ENCODE data around the gene KLHL28.
"Not testable (repeated sequence)": the region's sequence is repeated elsewhere in the genome, so short reads cannot be mapped to it uniquely, and the experiment has no call there.

Gene KLHL28

DNA sequence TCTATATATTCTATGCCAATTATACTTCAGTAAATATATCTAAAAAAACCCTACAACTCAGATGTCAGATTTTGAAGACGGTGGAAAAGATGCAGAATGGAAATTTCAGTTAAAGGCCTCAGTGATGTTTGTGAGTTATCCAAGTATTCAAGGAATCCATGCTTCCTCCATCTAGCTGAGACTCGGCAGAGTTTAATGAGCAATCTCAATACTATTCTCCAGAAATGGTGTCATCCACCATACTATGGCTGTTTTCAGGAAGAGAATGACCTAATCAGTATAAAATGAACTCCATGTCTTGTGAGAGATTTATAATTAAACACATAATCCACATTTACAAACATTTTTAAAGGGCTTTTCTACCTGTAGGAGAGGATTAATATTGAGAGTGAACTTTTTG, 66.0 kb downstream of the KLHL28 start:
- TF ChIP-seq, protein P1, sequence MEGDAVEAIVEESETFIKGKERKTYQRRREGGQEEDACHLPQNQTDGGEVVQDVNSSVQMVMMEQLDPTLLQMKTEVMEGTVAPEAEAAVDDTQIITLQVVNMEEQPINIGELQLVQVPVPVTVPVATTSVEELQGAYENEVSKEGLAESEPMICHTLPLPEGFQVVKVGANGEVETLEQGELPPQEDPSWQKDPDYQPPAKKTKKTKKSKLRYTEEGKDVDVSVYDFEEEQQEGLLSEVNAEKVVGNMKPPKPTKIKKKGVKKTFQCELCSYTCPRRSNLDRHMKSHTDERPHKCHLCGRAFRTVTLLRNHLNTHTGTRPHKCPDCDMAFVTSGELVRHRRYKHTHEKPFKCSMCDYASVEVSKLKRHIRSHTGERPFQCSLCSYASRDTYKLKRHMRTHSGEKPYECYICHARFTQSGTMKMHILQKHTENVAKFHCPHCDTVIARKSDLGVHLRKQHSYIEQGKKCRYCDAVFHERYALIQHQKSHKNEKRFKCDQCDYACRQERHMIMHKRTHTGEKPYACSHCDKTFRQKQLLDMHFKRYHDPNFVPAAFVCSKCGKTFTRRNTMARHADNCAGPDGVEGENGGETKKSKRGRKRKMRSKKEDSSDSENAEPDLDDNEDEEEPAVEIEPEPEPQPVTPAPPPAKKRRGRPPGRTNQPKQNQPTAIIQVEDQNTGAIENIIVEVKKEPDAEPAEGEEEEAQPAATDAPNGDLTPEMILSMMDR (IDR thresholded peaks at IDR 0.05; ENCODE audit: control insufficient read depth, extremely low read depth, insufficient read depth) = no peak
- DNase-seq (ENCODE audit: low read depth) = no peak
- no peak overlapping the region for H3K4me3 ChIP-seq (ENCODE audit: low read depth, low read length)

DNA sequence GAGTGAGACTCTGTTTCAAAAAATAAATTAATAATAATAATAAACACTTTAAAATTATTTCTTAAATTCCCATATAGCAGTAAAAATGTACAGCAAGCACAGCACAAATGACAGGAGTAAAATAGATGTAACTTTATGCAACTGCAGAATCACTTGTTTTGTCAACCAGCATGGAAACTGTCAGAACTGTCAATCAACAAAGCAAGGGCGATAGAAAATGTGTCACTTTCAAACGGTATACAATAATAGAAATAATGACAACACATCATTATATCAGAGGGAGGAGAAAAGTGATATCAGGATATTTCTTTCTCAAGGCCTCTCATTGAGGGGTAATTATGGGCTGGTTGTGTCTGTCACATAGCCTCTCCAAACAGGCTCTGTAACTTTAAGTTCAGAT, 68.2 kb downstream of the KLHL28 start:
- no peak overlapping the region for H3K4me3 ChIP-seq (ENCODE audit: low read depth, low read length)
- DNase-seq (ENCODE audit: low read depth) = no peak
- TF ChIP-seq, protein P1 (IDR thresholded peaks at IDR 0.05; ENCODE audit: control insufficient read depth, extremely low read depth, insufficient read depth) = no peak

DNA sequence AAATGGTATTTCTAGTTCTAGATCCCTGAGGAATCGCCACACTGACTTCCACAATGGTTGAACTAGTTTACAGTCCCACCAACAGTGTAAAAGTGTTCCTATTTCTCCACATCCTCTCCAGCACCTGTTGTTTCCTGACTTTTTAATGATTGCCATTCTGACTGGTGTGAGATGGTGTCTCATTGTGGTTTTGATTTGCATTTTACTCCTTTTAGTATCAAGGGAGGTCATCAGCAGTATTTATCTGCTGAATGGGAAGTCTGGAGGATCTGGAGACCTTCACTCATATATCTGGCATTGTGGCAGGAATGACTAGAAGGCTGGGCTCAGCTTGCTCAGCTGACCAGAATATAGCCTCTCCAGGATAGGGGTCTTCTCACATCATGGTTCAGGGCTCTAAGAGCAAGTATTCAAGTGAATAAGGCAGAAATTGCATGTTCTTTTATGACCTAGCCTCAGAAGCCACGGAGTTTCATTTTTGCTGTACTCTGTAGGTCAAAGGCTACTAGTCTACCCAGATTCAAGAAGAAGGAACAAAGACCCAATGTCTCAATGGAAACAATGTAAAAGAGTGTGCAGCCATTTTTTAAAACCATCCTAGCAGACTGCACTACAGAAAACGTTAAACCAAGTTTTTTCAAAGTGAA, 69.9 kb downstream of the KLHL28 start:
- not testable (repeated sequence) for DNase-seq (ENCODE audit: low read depth); H3K4me3 ChIP-seq (ENCODE audit: low read depth, low read length)

DNA sequence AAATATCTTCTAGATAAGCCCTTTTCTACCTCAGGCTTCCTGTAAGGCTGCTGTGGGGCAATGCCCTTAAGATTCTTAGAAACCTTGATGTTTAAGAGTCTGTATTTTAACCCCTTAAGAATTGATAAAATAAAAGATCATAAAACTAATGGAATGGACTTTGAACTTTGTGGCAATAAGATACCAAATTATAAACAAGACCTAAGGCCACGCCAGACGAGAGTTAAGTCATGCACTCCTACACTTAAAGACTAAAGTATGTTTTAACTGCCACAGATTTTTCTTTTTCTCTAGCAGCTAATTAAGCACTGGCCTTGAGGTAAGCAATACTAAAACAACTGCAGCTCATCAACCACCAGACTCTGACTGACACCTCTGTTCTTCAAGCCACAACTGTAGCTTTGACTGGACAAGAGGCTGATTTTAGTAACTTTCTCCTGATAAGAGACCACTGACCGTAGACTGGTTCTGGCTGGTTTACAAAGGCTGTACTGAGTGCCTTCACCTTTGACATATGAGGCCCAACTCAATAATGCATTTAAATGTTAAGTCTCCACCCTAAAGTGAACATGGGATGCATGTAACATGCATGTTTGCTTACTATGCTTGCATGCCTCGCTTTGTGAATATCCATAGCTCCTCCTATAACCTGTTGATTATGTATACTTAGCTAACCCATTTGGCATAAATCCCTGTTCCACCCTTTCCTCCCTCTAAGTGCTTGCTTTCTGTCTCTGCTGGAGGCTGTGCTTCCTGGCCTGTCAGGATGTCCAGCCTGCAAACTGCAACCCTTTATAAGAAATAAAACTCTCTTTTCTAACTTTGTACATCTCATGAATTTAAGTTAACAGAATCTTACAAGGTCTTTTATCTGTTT, 71.9 kb downstream of the KLHL28 start:
- TF ChIP-seq, protein P1 (IDR thresholded peaks at IDR 0.05; ENCODE audit: control insufficient read depth, extremely low read depth, insufficient read depth) = no peak

DNA sequence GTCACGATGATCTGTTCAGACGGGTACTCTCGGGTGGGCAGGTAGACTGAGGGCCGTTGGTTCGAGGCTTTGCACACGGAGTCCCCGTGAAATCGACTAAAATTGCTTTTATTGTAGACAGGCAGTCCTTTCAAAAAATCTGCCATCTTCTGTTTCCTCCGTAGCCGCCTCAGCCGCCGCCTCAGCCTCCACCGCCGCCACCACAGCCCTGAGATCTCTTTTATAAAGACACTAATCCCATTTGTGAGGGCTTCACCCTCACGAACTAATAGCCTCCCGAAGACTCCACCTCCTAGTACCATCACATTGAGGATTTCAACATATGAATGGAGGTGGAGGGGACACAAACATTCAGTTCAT, 74.2 kb downstream of the KLHL28 start:
- TF ChIP-seq, protein P1 (IDR thresholded peaks at IDR 0.05; ENCODE audit: control insufficient read depth, extremely low read depth, insufficient read depth) = no peak
- no peak overlapping the region for H3K4me3 ChIP-seq (ENCODE audit: low read depth, low read length)
- no peak for DNase-seq (ENCODE audit: low read depth)

More for the DNA sequence above, 71.9 kb downstream of the KLHL28 start:
- no peak for DNase-seq (ENCODE audit: low read depth)
- no peak overlapping the region for H3K4me3 ChIP-seq (ENCODE audit: low read depth, low read length)

DNA sequence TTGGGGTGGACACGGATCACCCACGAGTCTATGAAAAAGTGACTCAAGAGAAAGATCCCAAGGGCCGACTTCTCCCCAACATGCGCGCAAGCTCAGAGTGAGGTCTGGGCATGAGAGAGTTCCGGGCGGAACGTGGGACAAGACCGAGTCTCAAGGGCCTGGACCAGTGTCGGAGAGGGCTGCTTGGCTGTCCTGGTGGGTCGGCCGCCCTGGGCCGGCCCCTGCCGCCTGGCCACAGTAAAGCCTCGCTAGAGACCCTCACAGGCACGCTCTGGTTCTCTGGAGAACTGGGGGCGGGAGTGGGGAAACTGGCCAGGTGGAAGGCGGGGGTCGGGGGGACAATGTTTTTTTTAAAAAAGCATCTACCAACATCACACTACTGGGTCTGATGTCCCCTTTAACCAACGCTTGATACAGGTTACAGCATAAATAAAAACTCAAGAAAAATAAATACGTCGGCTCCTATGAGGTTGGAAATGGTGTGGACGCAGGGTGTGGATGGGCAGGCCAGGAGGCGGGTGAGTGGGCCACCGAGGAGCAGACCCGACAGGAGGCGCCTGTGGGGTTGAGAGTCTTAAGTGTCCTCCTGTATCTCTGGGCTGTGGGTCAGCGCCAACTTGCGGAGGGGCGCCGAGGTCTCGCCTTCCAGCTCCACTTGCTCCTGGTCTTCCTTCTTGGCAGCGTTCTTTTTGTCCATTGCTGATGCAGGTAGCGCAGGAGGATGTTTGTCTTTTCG, 74.7 kb downstream of the KLHL28 start:
- no peak overlapping the region for H3K4me3 ChIP-seq (ENCODE audit: low read depth, low read length)
- no peak for DNase-seq (ENCODE audit: low read depth)
- TF ChIP-seq, protein P1 (IDR thresholded peaks at IDR 0.05; ENCODE audit: control insufficient read depth, extremely low read depth, insufficient read depth) = no peak

DNA sequence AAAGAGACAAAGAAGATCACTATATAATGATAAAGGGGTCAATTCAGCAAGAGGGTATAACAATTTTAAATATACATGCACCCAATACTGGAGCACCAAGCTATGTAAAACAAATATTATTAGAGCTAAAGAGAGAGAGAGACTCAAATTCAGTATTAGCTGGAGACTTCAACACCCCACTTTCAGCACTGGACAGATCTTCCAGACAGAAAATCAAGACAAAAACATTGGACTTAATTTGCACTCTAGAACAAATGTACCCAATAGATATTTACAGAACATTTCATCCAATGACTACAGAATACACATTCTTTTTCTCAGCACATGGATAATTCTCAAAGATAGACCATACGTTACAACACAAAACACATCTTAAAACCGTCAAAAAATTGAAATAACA, 81.0 kb downstream of the KLHL28 start:
- no peak overlapping the region for H3K4me3 ChIP-seq (ENCODE audit: low read depth, low read length)
- no peak for DNase-seq (ENCODE audit: low read depth)
- TF ChIP-seq, protein P1 (IDR thresholded peaks at IDR 0.05; ENCODE audit: control insufficient read depth, extremely low read depth, insufficient read depth) = no peak
